H1 (cell line): ENCODE measurements around the gene MXRA7. TPM values are rescaled to one million over a fixed set of nuclear protein-coding genes. Genes with fewer than 3 reads are reported as not detected.

Experiments used
- CTCF ChIA-PET: fragments of 300-600 bp; sonication (Branson Sonifier 250); formaldehyde crosslinking; loops from one replicate; lab custom pipeline; 2021; ENCODE audit not compliant: partially characterized antibody; lab: Charles Lee
- POLR2A ChIA-PET: fragments of 300-600 bp; sonication (Branson Sonifier 250); formaldehyde crosslinking; loops from one replicate; lab custom pipeline; 2021; ENCODE audit warnings: inconsistent platforms; ENCODE audit not compliant: partially characterized antibody; lab: Charles Lee
- DNase-seq, 2 experiments: peaks; one replicate each; pipeline versions ENCODE4 v3.0.0 to v3.0.0-alpha.2; 2010 to 2022; ENCODE audit warnings: low spot score in 2 of 2, low read depth in 1 of 2, mixed read lengths in 1 of 2
- FAIRE-seq: peaks from 2 replicates; lab custom pipeline; 2011; peaks lifted over from hg19 to GRCh38; lab: Jason Lieb, UNC
- H2AFZ ChIP-seq: 2 replicates; pipeline ENCODE4 v1.8.1; 2012; ENCODE audit warnings: low read length, inconsistent platforms
- H2AK5ac ChIP-seq: 2 replicates; pipeline ENCODE4 v1.6.1; 2013; ENCODE audit warnings: low read depth, low read length
- H2BK120ac ChIP-seq: replicated peaks from 2 replicates; pipeline ENCODE3; 2013; ENCODE audit warnings: low read depth, low read length, inconsistent platforms
- H2BK12ac ChIP-seq: 2 replicates; pipeline ENCODE4 v1.6.1; 2013; ENCODE audit warnings: low read depth, low read length
- H2BK15ac ChIP-seq: 2 replicates; pipeline ENCODE4 v1.6.1; 2013; ENCODE audit warnings: low read length
- H2BK20ac ChIP-seq: 2 replicates; pipeline ENCODE4 v1.6.1; 2013; ENCODE audit warnings: low read length
- H2BK5ac ChIP-seq: 2 replicates; pipeline ENCODE4 v1.6.1; 2013; ENCODE audit warnings: low read depth, low read length
- H3K14ac ChIP-seq: 2 replicates; pipeline ENCODE4 v1.6.1; 2013; ENCODE audit warnings: inconsistent platforms; ENCODE audit not compliant: insufficient read length
- H3K18ac ChIP-seq: 2 replicates; pipeline ENCODE4 v1.6.1; 2013; ENCODE audit warnings: low read length; ENCODE audit errors: extremely low read depth
- H3K23ac ChIP-seq: 2 replicates; pipeline ENCODE4 v1.6.1; 2013; ENCODE audit warnings: inconsistent platforms; ENCODE audit not compliant: insufficient read length
- H3K23me2 ChIP-seq: 2 replicates; pipeline ENCODE4 v1.6.1; 2013; ENCODE audit warnings: low read depth, low read length
- H3K27ac ChIP-seq: 2 replicates; pipeline ENCODE4 v1.6.1; 2011; ENCODE audit warnings: low read depth, low read length, inconsistent platforms
- H3K27me3 ChIP-seq, 4 experiments: replicated peaks in 1 of 4; 1 replicate in 1 of 4; 2 replicates in 3 of 4; pipeline versions ENCODE4 v1.6.1 to v1.8.1; 2011 to 2013; ENCODE audit warnings: low read length in 3 of 4, mild to moderate bottlenecking in 3 of 4, inconsistent platforms in 2 of 4, mixed read lengths in 2 of 4, moderate library complexity in 1 of 4; ENCODE audit not compliant: control insufficient read depth in 3 of 4, insufficient read depth in 3 of 4; ENCODE audit errors: extremely low read depth in 1 of 4
- H3K36me3 ChIP-seq, 4 experiments: 2 replicates each; pipeline versions ENCODE4 v1.6.1 to v1.8.1; 2011 to 2013; ENCODE audit warnings: mild to moderate bottlenecking in 4 of 4, low read length in 3 of 4, moderate library complexity in 2 of 4, control low read depth in 1 of 4, inconsistent platforms in 1 of 4; ENCODE audit not compliant: insufficient read depth in 4 of 4, control insufficient read depth in 2 of 4
- H3K4ac ChIP-seq: replicated peaks from 2 replicates; pipeline ENCODE3; 2013; ENCODE audit warnings: low read length, low read depth, mixed read lengths, inconsistent platforms; ENCODE audit not compliant: insufficient read length
- H3K4me1 ChIP-seq, 4 experiments: replicated peaks in 1 of 4; 1 replicate in 1 of 4; 2 replicates in 3 of 4; pipeline versions ENCODE4 v1.6.1 to v1.8.1; 2011 to 2013; ENCODE audit warnings: low read length in 3 of 4, inconsistent platforms in 2 of 4, mixed read lengths in 1 of 4; ENCODE audit not compliant: insufficient read depth in 4 of 4, control insufficient read depth in 3 of 4
- H3K4me2 ChIP-seq, 2 experiments: 2 replicates each; pipeline versions ENCODE4 v1.6.1 to v1.8.1; 2011 to 2013; ENCODE audit warnings: low read depth in 2 of 2, low read length in 2 of 2, control low read depth in 1 of 2, inconsistent platforms in 1 of 2, mild to moderate bottlenecking in 1 of 2; ENCODE audit not compliant: insufficient read depth in 1 of 2
- H3K4me3 ChIP-seq, 4 experiments: fragments of 200-600, 300-600 bp in 1 of 4; sonication (generic), shearing (Covaris generic), sonication (Bioruptor Twin) in 1 of 4; 2 replicates each; pipeline versions ENCODE4 v1.5.1 to v1.8.1; 2011 to 2016; ENCODE audit warnings: low read length in 4 of 4, low read depth in 3 of 4, control low read depth in 2 of 4, inconsistent platforms in 2 of 4, mild to moderate bottlenecking in 2 of 4, mixed read lengths in 1 of 4, moderate library complexity in 1 of 4; ENCODE audit not compliant: insufficient read depth in 2 of 4; ENCODE audit errors: extremely low read depth in 1 of 4
- H3K56ac ChIP-seq: replicated peaks from 2 replicates; pipeline ENCODE3; 2013; ENCODE audit warnings: low read depth, mild to moderate bottlenecking, mixed read lengths, low read length, inconsistent platforms; ENCODE audit not compliant: insufficient read length
- H3K79me1 ChIP-seq: 2 replicates; pipeline ENCODE4 v1.6.1; 2013; ENCODE audit warnings: low read depth, low read length, control low read depth
- H3K79me2 ChIP-seq, 2 experiments: 2 replicates each; pipeline versions ENCODE4 v1.6.1 to v1.8.1; 2012 to 2013; ENCODE audit warnings: low read length in 2 of 2, mild to moderate bottlenecking in 2 of 2, inconsistent platforms in 1 of 2; ENCODE audit not compliant: insufficient read depth in 2 of 2, control insufficient read depth in 1 of 2
- H3K9ac ChIP-seq, 4 experiments: replicated peaks in 1 of 4; 1 replicate in 1 of 4; 2 replicates in 3 of 4; pipeline versions ENCODE4 v1.6.1 to v1.8.1; 2011 to 2013; ENCODE audit warnings: low read depth in 3 of 4, low read length in 3 of 4, control low read depth in 2 of 4, mild to moderate bottlenecking in 2 of 4, moderate library complexity in 2 of 4, inconsistent platforms in 1 of 4; ENCODE audit errors: extremely low read depth in 1 of 4
- H3K9me3 ChIP-seq, 2 experiments: 2 replicates each; pipeline versions ENCODE4 v1.6.1 to v1.8.1; 2012 to 2013; ENCODE audit warnings: mild to moderate bottlenecking in 2 of 2, moderate library complexity in 2 of 2, control low read depth in 1 of 2, inconsistent platforms in 1 of 2, low read depth in 1 of 2, low read length in 1 of 2, mixed read lengths in 1 of 2; ENCODE audit not compliant: insufficient read depth in 2 of 2
- H4K20me1 ChIP-seq, 2 experiments: replicated peaks in 1 of 2; 2 replicates each; pipeline versions ENCODE3 to v1.8.1; 2011 to 2013; ENCODE audit warnings: inconsistent platforms in 2 of 2, low read length in 2 of 2, mild to moderate bottlenecking in 1 of 2; ENCODE audit not compliant: insufficient read depth in 2 of 2, control insufficient read depth in 1 of 2
- H4K5ac ChIP-seq: 2 replicates; pipeline ENCODE4 v1.6.1; 2013; ENCODE audit warnings: low read length, low read depth, mixed read lengths, inconsistent platforms; ENCODE audit not compliant: insufficient read length
- H4K8ac ChIP-seq: 2 replicates; pipeline ENCODE4 v1.8.0; 2013; ENCODE audit warnings: mild to moderate bottlenecking, moderate library complexity, low read length, inconsistent platforms; ENCODE audit not compliant: insufficient read depth; ENCODE audit errors: extremely low read depth
- H4K91ac ChIP-seq: replicated peaks from 2 replicates; pipeline ENCODE3; 2013; ENCODE audit warnings: low read length, mixed read lengths, inconsistent platforms; ENCODE audit not compliant: insufficient read length
- ATF2 ChIP-seq: IDR thresholded peaks from 2 replicates; pipeline ENCODE4 v1.6.1; 2012; ENCODE audit warnings: low read length, inconsistent platforms
- CBX5 ChIP-seq: fragments of 300-800, 300-1000 bp; sonication (generic); IDR thresholded peaks from 2 replicates; pipeline ENCODE4 v1.7.1; 2016; ENCODE audit warnings: antibody characterized with exemption, low read length, low read depth
- CBX8 ChIP-seq: fragments of 300-800, 300-1000 bp; sonication (generic); IDR thresholded peaks from 2 replicates; pipeline ENCODE4 v1.7.1; 2016; ENCODE audit warnings: low read depth, low read length, borderline replicate concordance
- EGR1 ChIP-seq: IDR thresholded peaks from 2 replicates; pipeline ENCODE4 v1.6.1; 2011; ENCODE audit warnings: low read depth, low read length, borderline replicate concordance
- JUND ChIP-seq: IDR thresholded peaks from 2 replicates; pipeline ENCODE4 v1.6.1; 2011; ENCODE audit warnings: mild to moderate bottlenecking, improper control_type of control experiment, low read length
- POU5F1 ChIP-seq: IDR thresholded peaks from 2 replicates; pipeline ENCODE4 v1.6.1; 2011; ENCODE audit warnings: low read depth, mild to moderate bottlenecking, low read length, moderate library complexity
- RXRA ChIP-seq: IDR thresholded peaks from 2 replicates; pipeline ENCODE4 v1.6.1; 2011; ENCODE audit warnings: low read depth, mild to moderate bottlenecking, low read length, moderate library complexity; ENCODE audit not compliant: insufficient read depth
- SIRT6 ChIP-seq: IDR thresholded peaks from one replicate; pipeline ENCODE4 v1.7.1; 2012; ENCODE audit warnings: low read length, inconsistent platforms
- TAF7 ChIP-seq: optimal IDR thresholded peaks from 2 replicates; pipeline ENCODE3; 2011; ENCODE audit warnings: low read depth, mild to moderate bottlenecking, inconsistent platforms, low read length, moderate library complexity, borderline replicate concordance
- TEAD4 ChIP-seq: IDR thresholded peaks from 2 replicates; pipeline ENCODE4 v1.6.1; 2012; ENCODE audit warnings: low read depth, low read length, inconsistent platforms, mixed read lengths
- USF2 ChIP-seq: IDR thresholded peaks from 2 replicates; pipeline ENCODE4 v1.6.1; 2011; ENCODE audit warnings: low read length, improper control_type of control experiment
- YY1 ChIP-seq: IDR thresholded peaks from 2 replicates; pipeline ENCODE4 v1.6.1; 2011; ENCODE audit warnings: low read depth, mild to moderate bottlenecking, low read length
- WGBS, 2 experiments: shearing (Covaris generic) in 1 of 2; methylation state at CpG; one replicate each; pipeline versions ENCODE4 v1.1.6 to v1.1.7; 2013 to 2015; ENCODE audit warnings: low lambda C conversion rate in 2 of 2, mixed read lengths in 2 of 2, inconsistent platforms in 1 of 2, low coverage in 1 of 2, missing lambda C conversion rate in 1 of 2; ENCODE audit not compliant: insufficient replicate concordance in 2 of 2, insufficient coverage in 1 of 2, insufficient read length in 1 of 2; ENCODE audit errors: extremely low coverage in 1 of 2, missing lambda C conversion rate in 1 of 2; 5-methylcytosine and 5-hydroxymethylcytosine counted together
- polyA plus RNA-seq, 7 experiments: library from polyadenylated mRNA; depleted of rRNA in 3 of 7; stranded (reverse) in 5 of 7; unstranded in 2 of 7; fragments of >200 nt in 5 of 7; fragments of 200-250 nt in 2 of 7; gene quantifications; 1 replicate in 5 of 7; 2 replicates in 1 of 7; 4 replicates in 1 of 7; pipeline versions ENCODE4 v1.2.1 to v1.2.3, GENCODE V29; 2011 to 2013; ENCODE audit warnings: missing spikeins in 2 of 7, mixed read lengths in 2 of 7
- total RNA-seq: library from RNA; stranded (reverse); fragmentation: NEBNext Ultra II Directional; extraction: Animal tissue kit (Norgen Biotek cat#: 25700); gene quantifications from 2 replicates; pipeline ENCODE4 v1.2.1, GENCODE V29; 2021

MXRA7 gene
- total and polyA plus RNA-seq, 2 of the 8 experiments (the other 6 are each of a cell fraction or from before 2014, with no cell fraction given): 17.8 to 26.6 TPM

GRCh38 chr17:76682296-76682695 lies 28.5 kb downstream of the MXRA7 start:
- ChIA-PET CTCF (interaction anchor here (0.7 to 13.1 kb wide), 42 partner anchors 8 to 222 kb away, joined by 3 to 155 read pairs (median 7); partner anchors contain the start of genes AANAT, MXRA7 and PRCD), POLR2A (interaction anchor here (0.9 to 3.7 kb wide), 6 partner anchors 11 to 125 kb away, joined by 3 to 18 read pairs (median 4); no protein-coding TSS in a partner anchor)
- Histone ChIP-seq H2BK120ac (no peak overlapping the region), H3K14ac (no peak overlapping the region), H2AFZ (no peak overlapping the region), H3K27me3 (no peaks in the 10 kb centered on the region), H4K5ac (no peak overlapping the region), H3K36me3 (no peaks in the 10 kb centered on the region), H3K9ac (no peak overlapping the region), H3K23ac (no peak overlapping the region), H3K4ac (no peak overlapping the region), H3K4me1 (peaks cover 0 to 24% (median 14%) of the 10 kb centered on the region in 4 experiments; a peak in 6 of 7 replicates), H3K9me3 (no peaks in the 10 kb centered on the region), H3K56ac (no peak overlapping the region), H2AK5ac (no peak overlapping the region), H3K4me2 (no peak overlapping the region), H3K23me2 (no peaks in the 10 kb centered on the region), H3K18ac (no peak overlapping the region), H2BK5ac (no peak overlapping the region), H3K27ac (no peak overlapping the region), H4K20me1 (peaks cover 0 to 3% of the 10 kb centered on the region in 2 experiments), H2BK15ac (no peak overlapping the region), H3K79me2 (no peaks in the 10 kb centered on the region), H3K4me3 (no peak overlapping the region), H3K79me1 (no peaks in the 10 kb centered on the region), H2BK12ac (no peak overlapping the region), H2BK20ac (no peak overlapping the region), H4K91ac (no peak overlapping the region), H4K8ac (no peak overlapping the region; the same call in 1 of the 2 replicates)
- no peak for DNase-seq
- no peak for FAIRE-seq
- 93% methylated on average over 12 of the region's 12 CpGs; no CpG with 5 or more reads in 1 of the 2 experiments for WGBS, 2 experiments
- TF ChIP-seq YY1 (no peak), CBX8 (no peak), POU5F1 (no peak), USF2 (no peak), TEAD4 (no peak), SIRT6 (no peak), EGR1 (no peak), TAF7 (no peak), ATF2 (no peak), JUND (no peak), RXRA (no peak), CBX5 (no peak)
